BLaER1 (cell line): ENCODE results near the gene KCTD17.

ENCODE experiments used
- H3K27ac ChIP-seq: shearing (Covaris generic); formaldehyde crosslinking; 2 replicates; pipeline ENCODE4 v1.8.1; 2022
- H3K27me3 ChIP-seq: shearing (Covaris generic); formaldehyde crosslinking; 2 replicates; pipeline ENCODE4 v1.8.1; 2022
- H3K36me3 ChIP-seq: shearing (Covaris generic); formaldehyde crosslinking; 2 replicates; pipeline ENCODE4 v1.8.1; 2022
- H3K4me1 ChIP-seq: shearing (Covaris generic); formaldehyde crosslinking; 2 replicates; pipeline ENCODE4 v1.8.1; 2022
- H3K4me2 ChIP-seq: shearing (Covaris generic); formaldehyde crosslinking; 2 replicates; pipeline ENCODE4 v1.8.1; 2022
- H3K4me3 ChIP-seq: shearing (Covaris generic); formaldehyde crosslinking; 2 replicates; pipeline ENCODE4 v1.8.1; 2022
- H3K9ac ChIP-seq: shearing (Covaris generic); formaldehyde crosslinking; 2 replicates; pipeline ENCODE4 v1.8.1; 2022
- H3K9me3 ChIP-seq: shearing (Covaris generic); formaldehyde crosslinking; 2 replicates; pipeline ENCODE4 v1.8.1; 2022
- H4K20me1 ChIP-seq: shearing (Covaris generic); formaldehyde crosslinking; 2 replicates; pipeline ENCODE4 v1.8.1; 2022
- Cebpa-rat ChIP-seq: shearing (Covaris generic); IDR thresholded peaks from 2 replicates; pipeline ENCODE4 v1.8.1; 2022

Gene KCTD17

GRCh38 chr22:37097346-37097745, 45.8 kb downstream of the KCTD17 start:
- Histone ChIP-seq H3K9me3 (no peaks in the 10 kb centered on the region), H3K27ac (no peak overlapping the region), H4K20me1 (no peaks in the 10 kb centered on the region), H3K4me3 (no peak overlapping the region), H3K9ac (no peak overlapping the region), H3K36me3 (no peaks in the 10 kb centered on the region), H3K27me3 (no peaks in the 10 kb centered on the region), H3K4me1 (peaks cover 15% of the 10 kb centered on the region; the same call in 1 of the 2 replicates), H3K4me2 (no peak overlapping the region)
- no peak for TF ChIP-seq Cebpa-rat

GRCh38 chr22:37098976-37099591, 47.5 kb downstream of the KCTD17 start:
- no peak overlapping the region for H3K4me2 ChIP-seq
- H4K20me1 ChIP-seq = no peaks in the 10 kb centered on the region
- peaks cover 22% of the 10 kb centered on the region; the same call in 1 of the 2 replicates for H3K4me1 ChIP-seq
- no peak overlapping the region for H3K4me3 ChIP-seq
- H3K27me3 ChIP-seq = no peaks in the 10 kb centered on the region
- H3K9ac ChIP-seq = no peak overlapping the region
- no peak overlapping the region for H3K27ac ChIP-seq
- H3K36me3 ChIP-seq = no peaks in the 10 kb centered on the region
- no peak for TF ChIP-seq Cebpa-rat
- H3K9me3 ChIP-seq = no peaks in the 10 kb centered on the region

GRCh38 chr22:37100589-37101127, 49.1 kb downstream of the KCTD17 start:
- no peak for TF ChIP-seq Cebpa-rat
- Histone ChIP-seq H4K20me1 (no peaks in the 10 kb centered on the region), H3K4me2 (peak overlapping the region; percentile 44), H3K4me3 (no peak overlapping the region), H3K9me3 (no peaks in the 10 kb centered on the region), H3K36me3 (no peaks in the 10 kb centered on the region), H3K4me1 (peaks cover 29% of the 10 kb centered on the region), H3K27me3 (no peaks in the 10 kb centered on the region), H3K9ac (no peak overlapping the region), H3K27ac (no peak overlapping the region)

GRCh38 chr22:37101311-37102066, 49.9 kb downstream of the KCTD17 start:
- Histone ChIP-seq H3K9ac (no peak overlapping the region), H3K4me3 (no peak overlapping the region), H3K36me3 (no peaks in the 10 kb centered on the region), H3K4me1 (peaks cover 29% of the 10 kb centered on the region), H3K27me3 (no peaks in the 10 kb centered on the region), H3K27ac (no peak overlapping the region), H3K4me2 (peak overlapping the region; percentile 44), H3K9me3 (no peaks in the 10 kb centered on the region), H4K20me1 (no peaks in the 10 kb centered on the region)
- no peak for TF ChIP-seq Cebpa-rat

GRCh38 chr22:37103151-37103550, 51.6 kb downstream of the KCTD17 start:
- Histone ChIP-seq H3K9ac (no peak overlapping the region), H3K27ac (no peak overlapping the region), H3K4me2 (no peak overlapping the region), H3K27me3 (no peaks in the 10 kb centered on the region), H3K9me3 (no peaks in the 10 kb centered on the region), H3K4me3 (no peak overlapping the region), H3K36me3 (no peaks in the 10 kb centered on the region), H3K4me1 (peaks cover 29% of the 10 kb centered on the region), H4K20me1 (no peaks in the 10 kb centered on the region)
- TF ChIP-seq Cebpa-rat = no peak

- H3K9ac ChIP-seq = no peak overlapping the region
- no peak overlapping the region for H3K4me3 ChIP-seq
- H3K36me3 ChIP-seq = no peaks in the 10 kb centered on the region
- no peaks in the 10 kb centered on the region for H3K27me3 ChIP-seq
- H4K20me1 ChIP-seq = no peaks in the 10 kb centered on the region
- no peak overlapping the region for H3K4me2 ChIP-seq
- TF ChIP-seq Cebpa-rat = no peak
- H3K4me1 ChIP-seq = peaks cover 29% of the 10 kb centered on the region
- H3K27ac ChIP-seq = no peak overlapping the region
- H3K9me3 ChIP-seq = no peaks in the 10 kb centered on the region
Measured at GRCh38 chr22:37103656-37104452, 52.3 kb downstream of the KCTD17 start.

- H4K20me1 ChIP-seq = no peaks in the 10 kb centered on the region
- H3K9ac ChIP-seq = no peak overlapping the region
- no peak overlapping the region for H3K27ac ChIP-seq
- H3K9me3 ChIP-seq = no peaks in the 10 kb centered on the region
- H3K27me3 ChIP-seq = no peaks in the 10 kb centered on the region
- H3K4me3 ChIP-seq = no peak overlapping the region
- H3K4me1 ChIP-seq = peaks cover 38% of the 10 kb centered on the region
- no peaks in the 10 kb centered on the region for H3K36me3 ChIP-seq
- H3K4me2 ChIP-seq = peak overlapping the region; percentile 34; the same call in 1 of the 2 replicates
- TF ChIP-seq Cebpa-rat = no peak
Measured at GRCh38 chr22:37105154-37105553, 53.6 kb downstream of the KCTD17 start.

GRCh38 chr22:37105990-37106389, 54.4 kb downstream of the KCTD17 start:
- no peaks in the 10 kb centered on the region for H3K9me3 ChIP-seq
- no peak overlapping the region for H3K4me3 ChIP-seq
- H3K27me3 ChIP-seq = no peaks in the 10 kb centered on the region
- H4K20me1 ChIP-seq = no peaks in the 10 kb centered on the region
- TF ChIP-seq Cebpa-rat = no peak
- no peak overlapping the region for H3K9ac ChIP-seq
- no peak overlapping the region for H3K4me2 ChIP-seq
- no peaks in the 10 kb centered on the region for H3K36me3 ChIP-seq
- no peak overlapping the region for H3K27ac ChIP-seq
- peaks cover 29% of the 10 kb centered on the region for H3K4me1 ChIP-seq

GRCh38 chr22:37107816-37108621, 56.5 kb downstream of the KCTD17 start:
- no peaks in the 10 kb centered on the region for H3K9me3 ChIP-seq
- no peak overlapping the region for H3K9ac ChIP-seq
- no peak overlapping the region for H3K27ac ChIP-seq
- no peak overlapping the region for H3K4me2 ChIP-seq
- H3K4me1 ChIP-seq = peaks cover 23% of the 10 kb centered on the region
- no peaks in the 10 kb centered on the region for H4K20me1 ChIP-seq
- H3K4me3 ChIP-seq = no peak overlapping the region
- H3K36me3 ChIP-seq = no peaks in the 10 kb centered on the region
- no peaks in the 10 kb centered on the region for H3K27me3 ChIP-seq
- TF ChIP-seq Cebpa-rat = no peak
